ENCODE results near the gene ATP6V1E1. TPM values are rescaled to one million over a fixed set of nuclear protein-coding genes. Genes with fewer than 3 reads are reported as not detected.
A peak's percentile ranks its signal among the peaks of the same experiment; 100 is the strongest.

Gene ATP6V1E1
- total and polyA plus RNA-seq, 2 of the 13 experiments (the other 11 are each of a cell fraction or from before 2014, with no cell fraction given) = 69.3 to 90.9 TPM

GRCh38 chr22:17562906-17563870 lies 65.4 kb downstream of the ATP6V1E1 start, which contains the start of gene SLC25A18:
SLC25A18 (plus strand) TSS chr22:17563498; CDS start chr22:17579945, 16,447 bp downstream.
- POLR2A ChIA-PET = interaction anchor here (1.5 kb wide), 1 partner anchor 515 kb away, joined by 3 read pairs; the partner anchor contains the start of gene PEX26
- no peak within 1 kb of the TSS for H3K27ac ChIP-seq (ENCODE audit: extremely low read length, insufficient read depth, low read length)
- DNase-seq (ENCODE audit: low spot score) = peak; percentile 53
- intact Hi-C loops (cut with micrococcal nuclease; ENCODE audit: unreplicated experiment) = no loop called here
- FAIRE-seq = peak; percentile 60
- CTCF ChIA-PET (ENCODE audit: low intra/inter-chr PET ratio, low total read pairs) = no interaction called here
- peaks cover 29% of the 10 kb centered on the region for H3K4me1 ChIP-seq (ENCODE audit: insufficient read depth, low read length)
- H4K20me1 ChIP-seq (ENCODE audit: insufficient read depth, low read length) = no peaks in the 10 kb centered on the region
- peak within 1 kb of the TSS; percentile 17; the same call in 1 of the 2 replicates for H3K9ac ChIP-seq (ENCODE audit: insufficient read depth, low read depth, low read length)
- in situ Hi-C loops (cut with HindIII; ENCODE audit: extremely low pct_ligation_motif_present, low pct_unique_long_range_greater_than_20kb) = no loop called here
- no peak within 1 kb of the TSS for H2AFZ ChIP-seq (ENCODE audit: low read length)
- H3K36me3 ChIP-seq (replicated peaks in 1 of 2; ENCODE audit: control insufficient read depth in 1 of 2, insufficient read depth in 2 of 2, low read length in 2 of 2) = no peaks in the 10 kb centered on the region
- peak; percentile 81 for ATAC-seq
- no peaks in the 10 kb centered on the region for H3K79me2 ChIP-seq (ENCODE audit: insufficient read depth, low read length)
- H3K4me3 ChIP-seq (replicated peaks in 1 of 3; ENCODE audit: insufficient read depth in 1 of 3, low read depth in 2 of 3, low read length in 3 of 3) = peak within 1 kb of the TSS; percentile 27 to 52 (median 51); a peak in 5 of 6 replicates
- no TSS peak for BruUV-seq (replicated peaks)
- no peaks in the 10 kb centered on the region; a peak in 1 of 5 replicates for H3K27me3 ChIP-seq (ENCODE audit: control insufficient read depth in 1 of 2, insufficient read depth in 2 of 2, low read length in 2 of 2)
- no peaks in the 10 kb centered on the region for H3K9me3 ChIP-seq (ENCODE audit: low read length)
- WGBS (ENCODE audit: low lambda C conversion rate) = 6% methylated on average over 13 of the region's 17 CpGs
- H3K4me2 ChIP-seq (ENCODE audit: low read depth, low read length) = peak within 1 kb of the TSS; percentile 78
- no peak for TF ChIP-seq MAFK (conservative IDR thresholded peaks at IDR 0.05 in 1 of 2, IDR thresholded peaks at IDR 0.05 in 1 of 2; ENCODE audit: low read length in 2 of 2)
- TF ChIP-seq BCL6 (CRISPR knock-in tag; IDR thresholded peaks at IDR 0.05) = peak; percentile 92
- peak; percentile 25; the same call in 1 of the 2 replicates for TF ChIP-seq ARID4A (CRISPR knock-in tag; IDR thresholded peaks at IDR 0.05; ENCODE audit: borderline replicate concordance)
- peak; percentile 47; the same call in 1 of the 2 replicates for TF ChIP-seq PAXIP1 (CRISPR knock-in tag; conservative IDR thresholded peaks at IDR 0.05)
- TF ChIP-seq TEAD3 (CRISPR knock-in tag; optimal IDR thresholded peaks at IDR 0.05; ENCODE audit: borderline replicate concordance) = peak; percentile 58
- TF ChIP-seq NR2F1 (CRISPR knock-in tag; IDR thresholded peaks at IDR 0.05) = 0 out of 4 replicates have a peak, but pooled peaks of 1 of the 2 experiments have one; percentile 20
- no peak for TF ChIP-seq SP5 (CRISPR knock-in tag; IDR thresholded peaks at IDR 0.05; ENCODE audit: borderline replicate concordance, low read depth)
- TF ChIP-seq FOXK1 (CRISPR knock-in tag; IDR thresholded peaks at IDR 0.05; ENCODE audit: borderline replicate concordance, low read depth) = no peak
- TF ChIP-seq IKZF5 (CRISPR knock-in tag; IDR thresholded peaks at IDR 0.05) = peak; percentile 49; the same call in 1 of the 2 replicates
- TF ChIP-seq ZNF75D (CRISPR knock-in tag; IDR thresholded peaks at IDR 0.05; ENCODE audit: borderline replicate concordance) = no peak
- TF ChIP-seq MED1 (CRISPR knock-in tag; IDR thresholded peaks at IDR 0.05) = peak; percentile 58
- TF ChIP-seq TARDBP (CRISPR knock-in tag; IDR thresholded peaks at IDR 0.05) = 0 out of 2 replicates have a peak, but pooled peaks have one; percentile 12
- no peak for TF ChIP-seq MZF1 (CRISPR knock-in tag; IDR thresholded peaks at IDR 0.05; ENCODE audit: borderline replicate concordance)

All from HepG2 (cell line).